PC-9 (cell line): ENCODE results near the gene KRT76. TPM values are rescaled to one million over a fixed set of nuclear protein-coding genes. Genes with fewer than 3 reads are reported as not detected.

ENCODE experiments used
- BruUV-seq: library from RNA; stranded (reverse); fragments of 400-500 nt; replicated peaks from 2 replicates; lab custom pipeline; 2021; lab: Mats Ljungman, UMichigan
- CTCF ChIA-PET: fragments of 300-600 bp; sonication (Branson Sonifier 250); formaldehyde crosslinking; loops from one replicate; lab custom pipeline; 2022; ENCODE audit warnings: antibody characterized with exemption; lab: Charles Lee
- POLR2A ChIA-PET: fragments of 300-600 bp; sonication (Branson Sonifier 250); formaldehyde crosslinking; loops from one replicate; lab custom pipeline; 2022; ENCODE audit warnings: antibody characterized with exemption; ENCODE audit not compliant: unreplicated experiment; lab: Charles Lee
- DNase-seq, 2 experiments: peaks; one replicate each; pipeline versions ENCODE4 v3.0.0 to v3.0.0-alpha.2; 2015 to 2022; ENCODE audit warnings: mixed read lengths in 1 of 2
- H2AFZ ChIP-seq: fragments of 200-600 bp; sonication (generic); 2 replicates; pipeline ENCODE4 v1.8.1; 2017; ENCODE audit warnings: antibody characterized with exemption
- H3F3A ChIP-seq: fragments of 200-600 bp; sonication (generic); 2 replicates; pipeline ENCODE4 v1.8.1; 2017; ENCODE audit warnings: antibody characterized with exemption, mild to moderate bottlenecking, low read depth; ENCODE audit not compliant: insufficient read depth
- H3K27ac ChIP-seq: fragments of 200-600 bp; sonication (generic); 2 replicates; pipeline ENCODE4 v1.6.1; 2016; ENCODE audit warnings: mixed run types
- H3K27me3 ChIP-seq: fragments of 200-600 bp; sonication (generic); 2 replicates; pipeline ENCODE4 v1.6.1; 2016; ENCODE audit warnings: low read depth, mixed run types; ENCODE audit not compliant: insufficient read depth
- H3K36me3 ChIP-seq: fragments of 200-600 bp; sonication (generic); 2 replicates; pipeline ENCODE4 v1.6.1; 2016; ENCODE audit warnings: low read depth, mixed run types
- H3K4me1 ChIP-seq: fragments of 200-600 bp; sonication (generic); replicated peaks from 2 replicates; pipeline ENCODE4 v1.6.1; 2016; ENCODE audit warnings: mixed run types; ENCODE audit not compliant: insufficient read depth
- H3K4me2 ChIP-seq: fragments of 200-600 bp; sonication (generic); 2 replicates; pipeline ENCODE4 v1.6.1; 2017; ENCODE audit warnings: mixed run types
- H3K4me3 ChIP-seq: fragments of 200-600 bp; sonication (generic); 2 replicates; pipeline ENCODE4 v1.6.1; 2016; ENCODE audit warnings: mixed run types
- H3K79me2 ChIP-seq: fragments of 200-600 bp; sonication (generic); 2 replicates; pipeline ENCODE4 v1.6.1; 2017; ENCODE audit warnings: low read depth, mixed run types
- H3K9me2 ChIP-seq: fragments of 200-600 bp; sonication (generic); 2 replicates; pipeline ENCODE4 v1.8.1; 2017; ENCODE audit warnings: mild to moderate bottlenecking; ENCODE audit not compliant: insufficient read depth
- H3K9me3 ChIP-seq: fragments of 200-600 bp; sonication (generic); 2 replicates; pipeline ENCODE4 v1.8.1; 2016; ENCODE audit warnings: low read depth; ENCODE audit not compliant: insufficient read depth
- H4K20me1 ChIP-seq: fragments of 200-600 bp; sonication (generic); 2 replicates; pipeline ENCODE4 v1.8.1; 2017; ENCODE audit not compliant: insufficient read depth
- CTCF ChIP-seq: fragments of 200-600 bp; sonication (generic); conservative IDR thresholded peaks from 2 replicates; pipeline ENCODE4 v1.6.1; 2017; ENCODE audit warnings: mixed run types, antibody characterized with exemption, mild to moderate bottlenecking, moderate library complexity
- EZH2 ChIP-seq: fragments of 200-600 bp; sonication (generic); IDR thresholded peaks from 2 replicates; pipeline ENCODE4 v1.8.0; 2017; ENCODE audit warnings: antibody characterized with exemption, low read depth
- intact Hi-C: fragments of 100-400 bp; cut with micrococcal nuclease; formaldehyde crosslinking; loops from one replicate; pipeline ENCODE4 v1.10.0; 2022; ENCODE audit not compliant: unreplicated experiment
- total RNA-seq: library from RNA; stranded (reverse); gene quantifications from 2 replicates; pipeline ENCODE4 v1.2.3, GENCODE V29; 2021

The KRT76 gene
- total RNA-seq, 1 experiment from 2014 or later = not detected

GRCh38 chr12:52782502-52782901 lies 5.4 kb upstream of the KRT76 start:
- POLR2A ChIA-PET = interaction anchor here (0.7 kb wide), 1 partner anchor 97 kb away, joined by 3 read pairs; no protein-coding TSS in a partner anchor
- BruUV-seq = no TSS peak

DNA sequence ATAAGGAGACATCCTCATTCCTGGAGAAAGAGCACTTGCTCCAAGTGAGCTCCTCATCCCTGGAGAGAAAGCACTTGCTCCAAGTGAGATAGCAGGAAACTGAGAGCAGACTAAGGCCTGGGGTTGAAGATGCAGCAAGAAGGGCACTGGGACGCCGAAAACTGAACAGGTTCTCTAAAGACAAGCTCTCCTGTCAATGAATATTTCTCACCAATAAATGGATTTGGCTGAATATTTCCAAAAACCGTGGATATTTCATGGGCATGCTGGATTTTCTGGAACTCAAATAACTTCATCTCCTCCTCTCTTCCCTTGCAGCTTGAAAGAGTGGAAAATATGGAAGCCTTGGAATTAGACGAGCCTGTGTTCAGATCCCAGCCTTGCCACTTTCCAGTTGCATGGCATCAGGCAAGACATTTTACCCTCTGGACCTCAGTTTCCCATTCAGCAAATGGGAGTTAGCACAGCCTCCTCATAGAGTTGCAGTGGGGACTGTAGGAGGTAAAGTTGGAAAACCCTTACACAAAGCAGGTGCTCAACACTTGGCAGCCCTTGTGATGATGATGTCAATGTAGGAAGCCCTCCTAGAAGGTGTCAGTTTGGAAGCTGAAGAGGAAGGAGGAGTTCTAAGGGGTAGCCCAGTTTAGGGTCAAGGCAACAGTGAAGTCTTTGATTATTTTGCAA lies 4.4 kb upstream of the KRT76 start:
- no peak for TF ChIP-seq EZH2
- TF ChIP-seq CTCF = no peak
- H4K20me1 ChIP-seq = no peaks in the 10 kb centered on the region
- ChIA-PET POLR2A (no interaction called here), CTCF (no interaction called here)
- H2AFZ ChIP-seq = no peak overlapping the region
- H3K4me2 ChIP-seq = no peak overlapping the region
- no TSS peak for BruUV-seq
- H3K79me2 ChIP-seq = no peaks in the 10 kb centered on the region
- intact Hi-C loops = no loop called here
- no peak overlapping the region for H3K27ac ChIP-seq
- no peak for DNase-seq
- H3K27me3 ChIP-seq = no peaks in the 10 kb centered on the region; the same call in 1 of the 2 replicates
- no peaks in the 10 kb centered on the region for H3K4me1 ChIP-seq
- no peaks in the 10 kb centered on the region for H3K9me2 ChIP-seq
- H3K4me3 ChIP-seq = no peak overlapping the region
- H3K9me3 ChIP-seq = no peaks in the 10 kb centered on the region
- no peaks in the 10 kb centered on the region for H3K36me3 ChIP-seq
- H3F3A ChIP-seq = no peaks in the 10 kb centered on the region

More at GRCh38 chr12:52782502-52782901, 5.4 kb upstream of the KRT76 start:
- Histone ChIP-seq H3K9me2 (no peaks in the 10 kb centered on the region), H3K9me3 (no peaks in the 10 kb centered on the region), H3K79me2 (no peaks in the 10 kb centered on the region), H3K27me3 (no peaks in the 10 kb centered on the region; the same call in 1 of the 2 replicates), H3K36me3 (no peaks in the 10 kb centered on the region), H3K27ac (no peak overlapping the region), H4K20me1 (no peaks in the 10 kb centered on the region), H3K4me2 (no peak overlapping the region), H3F3A (no peaks in the 10 kb centered on the region), H3K4me1 (no peaks in the 10 kb centered on the region), H3K4me3 (no peak overlapping the region), H2AFZ (no peak overlapping the region)
- TF ChIP-seq CTCF (no peak), EZH2 (no peak)
- CTCF ChIA-PET = interaction anchor here (0.6 kb wide), 1 partner anchor 555 kb away, joined by 9 read pairs; no protein-coding TSS in a partner anchor
- intact Hi-C loops = no loop called here
- no peak for DNase-seq

DNA sequence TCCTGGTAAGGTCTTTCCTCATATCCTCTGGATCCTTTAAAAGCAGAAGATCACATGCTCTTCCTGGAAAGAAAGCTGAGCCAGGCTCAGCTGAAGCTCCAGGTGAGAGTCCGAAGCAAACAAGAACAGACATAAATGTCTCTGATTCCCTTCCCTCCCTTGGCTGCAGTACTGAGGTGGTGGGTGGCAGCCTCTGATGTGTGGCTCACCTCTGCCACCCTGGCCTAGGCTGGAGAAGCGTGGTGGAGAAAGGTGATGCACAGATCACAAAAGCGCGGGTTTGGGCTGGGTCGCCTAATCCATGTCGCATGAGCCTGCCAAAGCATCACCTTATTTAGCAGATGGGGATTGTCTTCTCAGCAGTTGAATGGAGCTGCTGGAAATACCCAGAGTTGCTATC lies 2.8 kb upstream of the KRT76 start:
- H3K4me1 ChIP-seq = no peaks in the 10 kb centered on the region
- POLR2A ChIA-PET = no interaction called here
- H3K4me3 ChIP-seq = no peak overlapping the region
- no peaks in the 10 kb centered on the region for H3K9me2 ChIP-seq
- TF ChIP-seq EZH2 = no peak
- no peak for TF ChIP-seq CTCF
- intact Hi-C loops = no loop called here
- H3K4me2 ChIP-seq = no peak overlapping the region
- no peaks in the 10 kb centered on the region for H4K20me1 ChIP-seq
- no peaks in the 10 kb centered on the region for H3F3A ChIP-seq
- H3K36me3 ChIP-seq = no peaks in the 10 kb centered on the region
- DNase-seq = no peak
- H3K27me3 ChIP-seq = no peaks in the 10 kb centered on the region; the same call in 1 of the 2 replicates
- H3K9me3 ChIP-seq = no peaks in the 10 kb centered on the region
- no peak overlapping the region for H3K27ac ChIP-seq
- BruUV-seq = no TSS peak
- H2AFZ ChIP-seq = no peak overlapping the region
- no peaks in the 10 kb centered on the region for H3K79me2 ChIP-seq
- CTCF ChIA-PET = no interaction called here
